DOHH2 (cell line): Measurements from ENCODE around the gene PEX14.

ENCODE experiments used
- H3F3A ChIP-seq: fragments of 200-600 bp; sonication (generic), shearing (Covaris generic); 2 replicates; pipeline ENCODE4 v1.6.0; 2016; ENCODE audit warnings: antibody characterized with exemption, mild to moderate bottlenecking; ENCODE audit not compliant: control insufficient read depth, insufficient read depth
- H3K27ac ChIP-seq: fragments of 200-600 bp; sonication (generic); 2 replicates; pipeline ENCODE4 v1.5.1; 2014; ENCODE audit warnings: low read depth, mild to moderate bottlenecking, low read length, moderate library complexity
- H3K27me3 ChIP-seq: fragments of 200-600 bp; sonication (generic); 2 replicates; pipeline ENCODE4 v1.6.1; 2014; ENCODE audit warnings: mild to moderate bottlenecking, low read length, mixed read lengths; ENCODE audit not compliant: control insufficient read depth
- H3K36me3 ChIP-seq: fragments of 200-600 bp; sonication (generic); 2 replicates; pipeline ENCODE4 v1.6.1; 2014; ENCODE audit warnings: mild to moderate bottlenecking, low read length, moderate library complexity, mixed read lengths; ENCODE audit not compliant: control insufficient read depth
- H3K4me1 ChIP-seq: fragments of 200-600 bp; sonication (generic); 2 replicates; pipeline ENCODE4 v1.6.1; 2014; ENCODE audit warnings: mild to moderate bottlenecking, low read length, mixed read lengths; ENCODE audit not compliant: control insufficient read depth
- H3K4me2 ChIP-seq: fragments of 200-600 bp; sonication (generic); 2 replicates; pipeline ENCODE4 v1.6.0; 2014; ENCODE audit warnings: mild to moderate bottlenecking, low read length, moderate library complexity
- H3K4me3 ChIP-seq: fragments of 200-600 bp; sonication (generic); 2 replicates; pipeline ENCODE4 v1.5.1; 2014; ENCODE audit warnings: mild to moderate bottlenecking, low read length, mixed read lengths
- H3K79me2 ChIP-seq: fragments of 200-600 bp; sonication (generic); 2 replicates; pipeline ENCODE4 v1.6.1; 2014; ENCODE audit warnings: mild to moderate bottlenecking, low read length, mixed read lengths; ENCODE audit not compliant: control insufficient read depth
- H3K9me2 ChIP-seq: fragments of 200-600 bp; sonication (generic); replicated peaks from 2 replicates; pipeline ENCODE4 v1.6.1; 2014; ENCODE audit warnings: mild to moderate bottlenecking, low read length, mixed read lengths; ENCODE audit not compliant: control insufficient read depth
- H3K9me3 ChIP-seq: fragments of 200-600 bp; sonication (generic); 2 replicates; pipeline ENCODE4 v1.6.1; 2014; ENCODE audit warnings: antibody characterized with exemption, low read length, mixed read lengths; ENCODE audit not compliant: control insufficient read depth, insufficient read depth
- H4K20me1 ChIP-seq: fragments of 200-600 bp; sonication (generic); 2 replicates; pipeline ENCODE4 v1.6.0; 2014; ENCODE audit warnings: low read depth, mild to moderate bottlenecking, antibody characterized with exemption, low read length, moderate library complexity; ENCODE audit not compliant: control insufficient read depth, insufficient read depth
- EZH2phosphoT487 ChIP-seq: fragments of 200-600 bp; sonication (generic); IDR thresholded peaks from 2 replicates; pipeline ENCODE4 v1.6.1; 2017; ENCODE audit warnings: borderline replicate concordance, mild to moderate bottlenecking, antibody characterized with exemption, low read length, moderate library complexity, mixed read lengths
- TF ChIP-seq, protein P1 (sequence below): fragments of 200-600 bp; sonication (generic); IDR thresholded peaks from one replicate; pipeline ENCODE4 v1.5.1; 2014; ENCODE audit warnings: antibody characterized with exemption, mild to moderate bottlenecking, low read depth, low read length; ENCODE audit not compliant: poor library complexity, severe bottlenecking

PEX14 gene

DNA sequence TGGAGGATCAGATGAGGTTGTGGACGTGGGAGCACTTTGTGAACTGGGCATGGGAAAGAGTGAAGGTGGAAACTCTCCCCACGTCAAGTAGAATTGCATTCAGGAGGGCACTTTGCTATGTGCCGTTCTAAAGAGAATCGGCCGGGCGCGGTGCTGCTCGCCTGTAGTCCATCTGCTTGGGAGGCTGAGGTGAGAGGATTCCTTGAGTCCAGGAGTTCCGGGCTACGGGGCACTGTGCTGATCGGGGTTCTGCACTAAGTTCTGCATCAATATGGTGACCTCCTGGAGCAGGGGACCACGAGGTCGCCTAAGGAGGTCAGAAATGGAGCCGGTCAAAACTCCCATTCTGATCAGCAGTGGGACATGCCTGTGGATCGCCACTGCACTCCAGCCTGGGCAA, 141.9 kb downstream of the PEX14 start:
- no peaks in the 10 kb centered on the region for H3K9me3 ChIP-seq
- no peaks in the 10 kb centered on the region for H3K9me2 ChIP-seq
- no peak overlapping the region for H3K4me3 ChIP-seq
- no peaks in the 10 kb centered on the region for H3F3A ChIP-seq
- H3K4me2 ChIP-seq, result no peak overlapping the region
- TF ChIP-seq, protein P1, sequence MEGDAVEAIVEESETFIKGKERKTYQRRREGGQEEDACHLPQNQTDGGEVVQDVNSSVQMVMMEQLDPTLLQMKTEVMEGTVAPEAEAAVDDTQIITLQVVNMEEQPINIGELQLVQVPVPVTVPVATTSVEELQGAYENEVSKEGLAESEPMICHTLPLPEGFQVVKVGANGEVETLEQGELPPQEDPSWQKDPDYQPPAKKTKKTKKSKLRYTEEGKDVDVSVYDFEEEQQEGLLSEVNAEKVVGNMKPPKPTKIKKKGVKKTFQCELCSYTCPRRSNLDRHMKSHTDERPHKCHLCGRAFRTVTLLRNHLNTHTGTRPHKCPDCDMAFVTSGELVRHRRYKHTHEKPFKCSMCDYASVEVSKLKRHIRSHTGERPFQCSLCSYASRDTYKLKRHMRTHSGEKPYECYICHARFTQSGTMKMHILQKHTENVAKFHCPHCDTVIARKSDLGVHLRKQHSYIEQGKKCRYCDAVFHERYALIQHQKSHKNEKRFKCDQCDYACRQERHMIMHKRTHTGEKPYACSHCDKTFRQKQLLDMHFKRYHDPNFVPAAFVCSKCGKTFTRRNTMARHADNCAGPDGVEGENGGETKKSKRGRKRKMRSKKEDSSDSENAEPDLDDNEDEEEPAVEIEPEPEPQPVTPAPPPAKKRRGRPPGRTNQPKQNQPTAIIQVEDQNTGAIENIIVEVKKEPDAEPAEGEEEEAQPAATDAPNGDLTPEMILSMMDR, result no peak
- TF ChIP-seq EZH2phosphoT487, result no peak
- no peaks in the 10 kb centered on the region for H3K36me3 ChIP-seq
- no peak overlapping the region for H3K27ac ChIP-seq
- H4K20me1 ChIP-seq, result no peaks in the 10 kb centered on the region
- H3K4me1 ChIP-seq, result no peaks in the 10 kb centered on the region
- no peaks in the 10 kb centered on the region for H3K27me3 ChIP-seq
- H3K79me2 ChIP-seq, result no peaks in the 10 kb centered on the region

DNA sequence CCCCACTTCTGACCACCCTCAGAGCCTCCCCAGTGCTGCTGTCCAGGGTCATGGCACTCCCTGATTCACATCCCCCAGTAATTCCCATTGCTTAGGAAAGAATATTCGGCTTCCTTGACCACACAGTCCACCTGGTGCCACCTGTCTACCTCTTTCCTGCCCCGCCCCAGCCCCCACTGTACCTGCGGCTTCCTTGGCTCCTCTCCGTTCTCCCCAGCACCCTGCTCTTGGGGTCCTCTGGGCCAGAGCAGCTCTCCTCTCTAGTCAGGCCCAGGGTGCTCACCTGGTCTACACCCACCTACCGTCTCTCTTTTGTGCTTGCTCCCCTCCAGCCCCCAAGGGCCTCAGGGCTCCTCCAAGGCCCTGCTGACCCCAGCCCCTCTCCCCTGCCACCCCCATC, 142.6 kb downstream of the PEX14 start:
- H3K4me3 ChIP-seq, result no peak overlapping the region
- H4K20me1 ChIP-seq, result no peaks in the 10 kb centered on the region
- no peaks in the 10 kb centered on the region for H3K4me1 ChIP-seq
- H3K79me2 ChIP-seq, result no peaks in the 10 kb centered on the region
- H3F3A ChIP-seq, result no peaks in the 10 kb centered on the region
- H3K4me2 ChIP-seq, result no peak overlapping the region
- no peak overlapping the region for H3K27ac ChIP-seq
- no peaks in the 10 kb centered on the region for H3K9me3 ChIP-seq
- TF ChIP-seq, protein P1, result no peak
- TF ChIP-seq EZH2phosphoT487, result no peak
- no peaks in the 10 kb centered on the region for H3K9me2 ChIP-seq
- H3K27me3 ChIP-seq, result no peaks in the 10 kb centered on the region
- no peaks in the 10 kb centered on the region for H3K36me3 ChIP-seq

DNA sequence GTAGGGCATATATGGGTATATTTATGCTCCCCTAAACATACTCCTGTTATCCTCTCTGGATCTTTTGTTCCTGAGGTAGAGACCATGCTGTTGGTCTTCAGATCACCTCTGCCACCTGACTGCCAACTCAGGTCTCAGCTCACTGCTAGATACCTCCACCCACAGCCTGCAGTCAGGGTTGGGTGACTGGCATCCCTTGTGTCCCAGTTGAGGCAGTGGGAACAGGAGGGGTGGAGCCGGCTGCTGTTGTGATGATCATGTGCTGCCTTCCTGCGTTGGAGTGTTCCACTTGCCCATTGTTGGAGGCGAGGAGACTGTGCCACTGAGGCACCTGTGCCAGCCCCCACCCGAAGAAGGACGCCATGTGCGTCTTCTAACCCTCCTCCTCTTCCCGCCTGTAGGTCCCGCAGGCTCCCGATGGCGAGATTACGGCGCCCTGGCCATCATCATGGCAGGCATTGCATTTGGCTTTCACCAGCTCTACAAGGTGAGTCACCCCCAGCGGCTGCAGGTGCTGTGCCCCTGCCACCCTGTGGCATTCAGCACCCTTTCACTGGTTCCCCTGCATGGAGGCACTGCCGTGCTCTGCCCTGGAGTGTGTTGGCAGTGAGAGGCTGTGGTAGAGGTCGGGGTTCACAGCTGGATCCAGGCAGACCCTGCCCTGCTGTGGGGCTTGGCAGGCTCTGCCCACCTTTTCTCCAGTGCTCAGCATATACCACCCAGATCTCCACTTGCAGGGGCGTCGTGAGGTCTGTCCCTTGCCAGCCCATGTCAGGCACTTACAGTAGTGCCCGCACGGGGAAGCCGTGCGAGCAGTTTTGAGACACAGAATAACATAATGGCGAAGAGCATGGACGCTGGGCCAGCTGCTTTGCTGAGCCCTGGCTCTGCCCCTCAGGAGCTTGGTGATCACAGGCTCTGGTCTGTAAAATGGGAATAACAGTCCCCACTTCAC, 143.5 kb downstream of the PEX14 start:
- Histone ChIP-seq H3K36me3 (no peaks in the 10 kb centered on the region), H4K20me1 (no peaks in the 10 kb centered on the region), H3K9me2 (no peaks in the 10 kb centered on the region), H3K4me1 (no peaks in the 10 kb centered on the region), H3K4me2 (no peak overlapping the region), H3K9me3 (no peaks in the 10 kb centered on the region), H3K27me3 (no peaks in the 10 kb centered on the region), H3K27ac (no peak overlapping the region), H3F3A (no peaks in the 10 kb centered on the region), H3K4me3 (no peak overlapping the region), H3K79me2 (no peaks in the 10 kb centered on the region)
- TF ChIP-seq, protein P1, result no peak
- no peak for TF ChIP-seq EZH2phosphoT487
